ENCODE data around the gene PTPRG. TPM values are rescaled to one million over a fixed set of nuclear protein-coding genes. Genes with fewer than 3 reads are reported as not detected.

Gene PTPRG
- total RNA-seq, 1 experiment from 2014 or later: 11.7 TPM

DNA sequence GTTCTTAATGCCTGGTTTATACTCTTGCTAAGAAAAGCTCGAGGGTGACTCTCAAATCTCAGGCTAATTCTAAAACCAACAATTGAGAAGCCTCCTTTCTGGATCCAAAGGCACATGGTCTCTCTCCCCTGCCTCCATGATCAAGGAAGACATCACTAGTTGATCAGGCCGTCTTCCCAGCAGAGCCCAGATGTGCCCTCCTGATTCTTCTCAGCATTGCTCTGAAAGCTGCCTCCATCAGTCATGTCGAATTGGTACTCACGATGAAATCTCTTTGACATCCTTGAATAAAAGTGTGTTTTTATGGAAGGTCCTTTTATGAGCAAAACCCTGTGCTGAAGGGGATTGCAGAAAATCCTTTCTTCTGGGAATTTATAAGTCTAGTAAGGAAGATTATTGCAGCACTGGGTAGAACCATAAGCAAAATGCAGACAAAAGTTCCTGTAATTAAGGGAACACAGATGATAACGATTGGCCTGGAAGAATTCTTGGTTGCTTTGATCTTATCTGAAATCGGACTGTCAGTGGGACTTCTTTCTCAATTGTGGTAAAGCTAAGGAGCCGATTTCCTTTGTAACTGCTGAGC lies 345.9 kb downstream of the PTPRG start:
- no peak overlapping the region for H3K4me3 ChIP-seq (ENCODE audit: low read depth, low read length, poor library complexity, severe bottlenecking)
- POLR2A ChIA-PET (ENCODE audit: low non-redundant PET): no interaction called here
- DNase-seq (ENCODE audit: low spot score): no peak
- H3K27me3 ChIP-seq (replicated peaks; ENCODE audit: insufficient read depth, low read depth, low read length, poor library complexity): no peaks in the 10 kb centered on the region
- CTCF ChIA-PET: no interaction called here
- intact Hi-C loops (cut with micrococcal nuclease; ENCODE audit: unreplicated experiment): no loop called here
- no peaks in the 10 kb centered on the region for H3K36me3 ChIP-seq (ENCODE audit: insufficient read depth, low read length, poor library complexity, severe bottlenecking)
- H3K9me3 ChIP-seq (ENCODE audit: low read depth, low read length, poor library complexity, severe bottlenecking): no peaks in the 10 kb centered on the region
- TF ChIP-seq EZH2 (IDR thresholded peaks at IDR 0.05; ENCODE audit: borderline replicate concordance, low read depth, low read length, poor library complexity, severe bottlenecking): no peak
- TF ChIP-seq, protein P1, sequence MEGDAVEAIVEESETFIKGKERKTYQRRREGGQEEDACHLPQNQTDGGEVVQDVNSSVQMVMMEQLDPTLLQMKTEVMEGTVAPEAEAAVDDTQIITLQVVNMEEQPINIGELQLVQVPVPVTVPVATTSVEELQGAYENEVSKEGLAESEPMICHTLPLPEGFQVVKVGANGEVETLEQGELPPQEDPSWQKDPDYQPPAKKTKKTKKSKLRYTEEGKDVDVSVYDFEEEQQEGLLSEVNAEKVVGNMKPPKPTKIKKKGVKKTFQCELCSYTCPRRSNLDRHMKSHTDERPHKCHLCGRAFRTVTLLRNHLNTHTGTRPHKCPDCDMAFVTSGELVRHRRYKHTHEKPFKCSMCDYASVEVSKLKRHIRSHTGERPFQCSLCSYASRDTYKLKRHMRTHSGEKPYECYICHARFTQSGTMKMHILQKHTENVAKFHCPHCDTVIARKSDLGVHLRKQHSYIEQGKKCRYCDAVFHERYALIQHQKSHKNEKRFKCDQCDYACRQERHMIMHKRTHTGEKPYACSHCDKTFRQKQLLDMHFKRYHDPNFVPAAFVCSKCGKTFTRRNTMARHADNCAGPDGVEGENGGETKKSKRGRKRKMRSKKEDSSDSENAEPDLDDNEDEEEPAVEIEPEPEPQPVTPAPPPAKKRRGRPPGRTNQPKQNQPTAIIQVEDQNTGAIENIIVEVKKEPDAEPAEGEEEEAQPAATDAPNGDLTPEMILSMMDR (conservative IDR thresholded peaks at IDR 0.05; ENCODE audit: low read depth, low read length): no peak
- BruUV-seq (replicated peaks): no TSS peak
- H3K4me1 ChIP-seq (ENCODE audit: insufficient read depth, low read length, poor library complexity, severe bottlenecking): peaks cover 6% of the 10 kb centered on the region
- H3K27ac ChIP-seq (ENCODE audit: low read depth, low read length, poor library complexity, severe bottlenecking): no peak overlapping the region

DNA sequence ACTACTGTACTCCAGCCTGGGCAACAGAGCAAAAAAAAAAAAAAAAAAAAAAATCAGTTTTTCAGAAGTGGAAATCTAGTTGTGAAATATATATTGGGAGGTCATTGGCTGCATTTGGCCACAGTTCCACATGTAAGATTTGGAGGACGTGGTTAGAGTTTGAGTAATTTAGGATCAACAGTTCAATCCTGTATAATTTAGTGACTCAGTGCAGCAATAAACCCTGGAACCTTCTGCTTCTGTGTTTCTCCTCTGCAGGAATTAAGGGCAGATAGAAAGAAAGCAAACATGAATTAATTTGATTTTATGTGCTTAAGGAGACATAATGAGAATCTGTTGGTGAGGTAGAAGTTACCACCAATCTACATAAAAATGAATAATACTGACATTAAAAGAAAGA lies 347.0 kb downstream of the PTPRG start:
- BruUV-seq (replicated peaks): no TSS peak
- POLR2A ChIA-PET (ENCODE audit: low non-redundant PET): no interaction called here

DNA sequence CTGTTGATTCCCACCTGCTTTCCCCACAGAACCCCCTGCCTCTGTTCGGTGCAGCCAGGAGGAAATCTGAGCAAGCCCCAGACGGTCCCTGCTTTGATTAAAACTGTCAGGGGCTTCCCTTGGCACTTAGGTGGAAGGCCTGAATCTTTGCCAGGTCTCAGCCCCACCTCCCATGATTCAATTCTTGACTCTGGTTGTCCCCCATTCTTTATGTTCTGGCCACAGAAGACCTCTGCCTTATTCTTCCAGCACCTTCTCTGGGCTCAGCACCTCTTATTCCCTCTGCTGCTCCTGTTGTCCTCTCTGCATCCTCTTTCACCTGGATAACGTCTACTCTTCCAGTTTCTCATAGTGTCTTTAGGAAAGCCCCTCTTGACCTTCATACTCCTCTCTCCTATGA lies 349.4 kb downstream of the PTPRG start:
- intact Hi-C loops (cut with micrococcal nuclease; ENCODE audit: unreplicated experiment): no loop called here
- H3K27me3 ChIP-seq (replicated peaks; ENCODE audit: insufficient read depth, low read depth, low read length, poor library complexity): no peaks in the 10 kb centered on the region
- H3K4me1 ChIP-seq (ENCODE audit: insufficient read depth, low read length, poor library complexity, severe bottlenecking): no peaks in the 10 kb centered on the region
- CTCF ChIA-PET: no interaction called here
- POLR2A ChIA-PET (ENCODE audit: low non-redundant PET): no interaction called here
- TF ChIP-seq, protein P1 (conservative IDR thresholded peaks at IDR 0.05; ENCODE audit: low read depth, low read length): no peak
- TF ChIP-seq EZH2 (IDR thresholded peaks at IDR 0.05; ENCODE audit: borderline replicate concordance, low read depth, low read length, poor library complexity, severe bottlenecking): no peak
- BruUV-seq (replicated peaks): no TSS peak
- no peaks in the 10 kb centered on the region for H3K9me3 ChIP-seq (ENCODE audit: low read depth, low read length, poor library complexity, severe bottlenecking)
- no peak overlapping the region for H3K4me3 ChIP-seq (ENCODE audit: low read depth, low read length, poor library complexity, severe bottlenecking)
- no peaks in the 10 kb centered on the region for H3K36me3 ChIP-seq (ENCODE audit: insufficient read depth, low read length, poor library complexity, severe bottlenecking)
- H3K27ac ChIP-seq (ENCODE audit: low read depth, low read length, poor library complexity, severe bottlenecking): no peak overlapping the region
- no peak for DNase-seq (ENCODE audit: low spot score)

More for the DNA sequence above, 347.0 kb downstream of the PTPRG start:
- no peak overlapping the region for H3K27ac ChIP-seq (ENCODE audit: low read depth, low read length, poor library complexity, severe bottlenecking)
- H3K4me1 ChIP-seq (ENCODE audit: insufficient read depth, low read length, poor library complexity, severe bottlenecking): peaks cover 6% of the 10 kb centered on the region
- TF ChIP-seq, protein P1 (conservative IDR thresholded peaks at IDR 0.05; ENCODE audit: low read depth, low read length): no peak
- TF ChIP-seq EZH2 (IDR thresholded peaks at IDR 0.05; ENCODE audit: borderline replicate concordance, low read depth, low read length, poor library complexity, severe bottlenecking): no peak
- H3K4me3 ChIP-seq (ENCODE audit: low read depth, low read length, poor library complexity, severe bottlenecking): no peak overlapping the region
- no peaks in the 10 kb centered on the region for H3K27me3 ChIP-seq (replicated peaks; ENCODE audit: insufficient read depth, low read depth, low read length, poor library complexity)
- DNase-seq (ENCODE audit: low spot score): no peak
- no peaks in the 10 kb centered on the region for H3K36me3 ChIP-seq (ENCODE audit: insufficient read depth, low read length, poor library complexity, severe bottlenecking)
- CTCF ChIA-PET: no interaction called here
- intact Hi-C loops (cut with micrococcal nuclease; ENCODE audit: unreplicated experiment): no loop called here
- no peaks in the 10 kb centered on the region for H3K9me3 ChIP-seq (ENCODE audit: low read depth, low read length, poor library complexity, severe bottlenecking)
